Stimulated activated CD8-positive, alpha-beta memory T cell treated with anti-CD3 and anti-CD28 coated beads, Interleukin-7, amount 100 ng/mL, for 4 hours (primary cell): Measurements from ENCODE around the gene UTP3.
"Not testable (repeated sequence)": the region's sequence is repeated elsewhere in the genome, so short reads cannot be mapped to it uniquely, and the experiment has no call there.

ENCODE experiments used
- DNase-seq, 2 donors: peaks; one replicate each; pipeline ENCODE4 v3.0.0-alpha.2; 2020; ENCODE audit warnings: low read depth in 2 of 2

UTP3 gene

GRCh38 chr4:70714079-70714887, 26.0 kb downstream of the UTP3 start:
- no peak for DNase-seq

- DNase-seq, result no peak
Measured at GRCh38 chr4:70715097-70715496, 26.8 kb downstream of the UTP3 start.

- no peak for DNase-seq
Measured at GRCh38 chr4:70718811-70719604, 30.7 kb downstream of the UTP3 start.

GRCh38 chr4:70721747-70722146, 33.4 kb downstream of the UTP3 start, which contains the start of gene RUFY3:
Gene RUFY3 (plus strand): TSS chr4:70721964. CDS start chr4:70722574, 610 bp downstream.
- DNase-seq, result no peak

GRCh38 chr4:70722199-70722791, 34.0 kb downstream of the UTP3 start:
- peak; percentile 21 to 42 for DNase-seq

GRCh38 chr4:70724463-70724862, 36.1 kb downstream of the UTP3 start:
- DNase-seq, result no peak

GRCh38 chr4:70725633-70726032, 37.3 kb downstream of the UTP3 start:
- no peak for DNase-seq

- not testable (repeated sequence) for DNase-seq
Measured at GRCh38 chr4:70726515-70726914, 38.2 kb downstream of the UTP3 start.

GRCh38 chr4:70728091-70728490, 39.8 kb downstream of the UTP3 start:
- DNase-seq, result no peak

- not testable (repeated sequence) for DNase-seq
Measured at GRCh38 chr4:70732878-70733277, 44.5 kb downstream of the UTP3 start.

- DNase-seq, result peak in 1 of 2 donors; percentile 5
Measured at GRCh38 chr4:70734168-70734954, 46.0 kb downstream of the UTP3 start.

GRCh38 chr4:70734971-70735370, 46.6 kb downstream of the UTP3 start:
- no peak for DNase-seq

- peak in 1 of 2 donors; percentile 20 for DNase-seq
Measured at GRCh38 chr4:70735915-70736314, 47.6 kb downstream of the UTP3 start.

GRCh38 chr4:70737006-70737405, 48.7 kb downstream of the UTP3 start:
- no peak for DNase-seq

- no peak for DNase-seq
Measured at GRCh38 chr4:70737409-70737808, 49.1 kb downstream of the UTP3 start.

GRCh38 chr4:70739496-70740337, 51.4 kb downstream of the UTP3 start:
- DNase-seq, result no peak
